SK-N-SH treated with all-trans-retinoic acid at 6 μM for 48 hours (cell line): Measurements from ENCODE around the gene EXOC4.

Source experiments
- ARNTL ChIP-seq: fragments of 450-650 bp; formaldehyde crosslinking; IDR thresholded peaks from 2 replicates; pipeline ENCODE4 v1.5.0; 2020; ENCODE audit warnings: low read depth, mild to moderate bottlenecking, moderate library complexity, borderline replicate concordance
- BACH2 ChIP-seq: fragments of 250-450 bp; sonication (Bioruptor Pico); IDR thresholded peaks from 2 replicates; pipeline ENCODE4 v1.9.0; 2021; ENCODE audit warnings: mild to moderate bottlenecking, borderline replicate concordance
- CREB5 ChIP-seq: fragments of 250-450 bp; sonication (Bioruptor Pico); IDR thresholded peaks from 2 replicates; pipeline ENCODE4 v1.5.1; 2020; ENCODE audit warnings: low read depth, mild to moderate bottlenecking, moderate library complexity
- GLIS3 ChIP-seq: fragments of 250-450 bp; sonication (Bioruptor Pico); IDR thresholded peaks from 2 replicates; pipeline ENCODE4 v1.5.0; 2020; ENCODE audit warnings: mild to moderate bottlenecking, moderate library complexity
- ISL1 ChIP-seq: fragments of 250-450 bp; sonication (Bioruptor Pico); IDR thresholded peaks from 2 replicates; pipeline ENCODE4 v2.1.2; 2022; ENCODE audit warnings: mild to moderate bottlenecking, moderate library complexity
- PATZ1 ChIP-seq: fragments of 250-450 bp; sonication (Bioruptor Pico); IDR thresholded peaks from 2 replicates; pipeline ENCODE4 v1.8.0; 2020; ENCODE audit warnings: mild to moderate bottlenecking, moderate library complexity, borderline replicate concordance
- TSHZ2 ChIP-seq: fragments of 250-450 bp; sonication (Bioruptor Pico); IDR thresholded peaks from 2 replicates; pipeline ENCODE4 v1.5.0; 2020; ENCODE audit warnings: mild to moderate bottlenecking, moderate library complexity
- ZFP30 ChIP-seq: fragments of 450-650 bp; formaldehyde crosslinking; IDR thresholded peaks from 2 replicates; pipeline ENCODE4 v1.5.0; 2022; ENCODE audit warnings: mild to moderate bottlenecking, moderate library complexity
- ZNF70 ChIP-seq: fragments of 450-650 bp; formaldehyde crosslinking; IDR thresholded peaks from 2 replicates; pipeline ENCODE4 v1.5.0; 2020; ENCODE audit warnings: mild to moderate bottlenecking, moderate library complexity

GRCh38 chr7:133364959-133365690 is 112.2 kb downstream of the EXOC4 start:
- TF ChIP-seq BACH2 (no peak), PATZ1 (CRISPR knock-in tag) (no peak), TSHZ2 (CRISPR knock-in tag) (no peak), ISL1 (no peak; the same call in none of the 2 replicates), ZFP30 (CRISPR knock-in tag) (no peak), ARNTL (CRISPR knock-in tag) (no peak), GLIS3 (CRISPR knock-in tag) (no peak), CREB5 (CRISPR knock-in tag) (no peak), ZNF70 (no peak)
